ENCODE results near the gene P2RY6. TPM values are rescaled to one million over a fixed set of nuclear protein-coding genes. Genes with fewer than 3 reads are reported as not detected.

The P2RY6 gene
- total RNA-seq, 2 donors from 2014 or later = not detected

- Mint-ChIP-seq H3K27ac (no peak overlapping the region), H3K27me3 (ENCODE audit: low read depth) (peaks cover 13% of the 10 kb centered on the region), H3K36me3 (ENCODE audit: insufficient read depth in 2 of 2) (no peaks in the 10 kb centered on the region), H3K4me1 (ENCODE audit: low read depth) (peaks cover 6% of the 10 kb centered on the region), H3K9me3 (no peaks in the 10 kb centered on the region), H3K4me3 (no peak overlapping the region)
- DNase-seq (no peak), ATAC-seq (replicated peaks in 1 of 2) (no peak)
These were observed 22.5 kb downstream of the P2RY6 start for GRCh38 chr11:73294604-73295003.

- H3K27me3 Mint-ChIP-seq (ENCODE audit: low read depth) = peaks cover 13% of the 10 kb centered on the region
- no peak overlapping the region for H3K27ac Mint-ChIP-seq
- H3K4me1 Mint-ChIP-seq (ENCODE audit: low read depth) = peaks cover 6% of the 10 kb centered on the region
- H3K36me3 Mint-ChIP-seq (ENCODE audit: insufficient read depth in 2 of 2) = no peaks in the 10 kb centered on the region
- peak; percentile 89 to 95 for ATAC-seq (replicated peaks in 1 of 2)
- no peak overlapping the region for H3K4me3 Mint-ChIP-seq
- peak; percentile 78 to 84 for DNase-seq
- no peaks in the 10 kb centered on the region for H3K9me3 Mint-ChIP-seq
These were observed 23.3 kb downstream of the P2RY6 start for GRCh38 chr11:73295241-73295995.

- Mint-ChIP-seq H3K36me3 (ENCODE audit: insufficient read depth in 2 of 2) (no peaks in the 10 kb centered on the region), H3K4me1 (ENCODE audit: low read depth) (peaks cover 6% of the 10 kb centered on the region), H3K27me3 (ENCODE audit: low read depth) (peaks cover 13% of the 10 kb centered on the region), H3K9me3 (no peaks in the 10 kb centered on the region), H3K4me3 (no peak overlapping the region), H3K27ac (no peak overlapping the region)
- no peak for DNase-seq
- no peak for ATAC-seq (replicated peaks in 1 of 2)
These were observed 23.8 kb downstream of the P2RY6 start for GRCh38 chr11:73295996-73296318.

- peaks cover 13% of the 10 kb centered on the region for H3K27me3 Mint-ChIP-seq (ENCODE audit: low read depth)
- no peaks in the 10 kb centered on the region for H3K36me3 Mint-ChIP-seq (ENCODE audit: insufficient read depth in 2 of 2)
- DNase-seq (no peak), ATAC-seq (replicated peaks in 1 of 2) (no peak)
- peaks cover 6% of the 10 kb centered on the region for H3K4me1 Mint-ChIP-seq (ENCODE audit: low read depth)
- no peaks in the 10 kb centered on the region for H3K9me3 Mint-ChIP-seq
- no peak overlapping the region for H3K27ac Mint-ChIP-seq
- H3K4me3 Mint-ChIP-seq = no peak overlapping the region
These were observed 24.5 kb downstream of the P2RY6 start for GRCh38 chr11:73296501-73297230.

- Mint-ChIP-seq H3K36me3 (ENCODE audit: insufficient read depth in 2 of 2) (no peaks in the 10 kb centered on the region), H3K27ac (no peak overlapping the region)
These were observed 25.1 kb downstream of the P2RY6 start for GRCh38 chr11:73297231-73297590.

GRCh38 chr11:73297702-73298101 lies 25.6 kb downstream of the P2RY6 start:
- H3K36me3 Mint-ChIP-seq (ENCODE audit: insufficient read depth in 2 of 2) = no peaks in the 10 kb centered on the region
- H3K27ac Mint-ChIP-seq = no peak overlapping the region
- DNase-seq (no peak), ATAC-seq (replicated peaks in 1 of 2) (no peak)
- H3K9me3 Mint-ChIP-seq = no peaks in the 10 kb centered on the region
- peaks cover 16% of the 10 kb centered on the region for H3K27me3 Mint-ChIP-seq (ENCODE audit: low read depth)
- peaks cover 6% of the 10 kb centered on the region for H3K4me1 Mint-ChIP-seq (ENCODE audit: low read depth)
- no peak overlapping the region for H3K4me3 Mint-ChIP-seq

More at GRCh38 chr11:73297231-73297590, 25.1 kb downstream of the P2RY6 start:
- no peak for ATAC-seq (replicated peaks in 1 of 2)
- Mint-ChIP-seq H3K4me3 (no peak overlapping the region), H3K4me1 (ENCODE audit: low read depth) (peaks cover 6% of the 10 kb centered on the region), H3K9me3 (no peaks in the 10 kb centered on the region), H3K27me3 (ENCODE audit: low read depth) (peaks cover 11% of the 10 kb centered on the region)
- no peak for DNase-seq

- H3K36me3 Mint-ChIP-seq (ENCODE audit: insufficient read depth in 2 of 2) = no peaks in the 10 kb centered on the region
- DNase-seq = no peak
- H3K27me3 Mint-ChIP-seq (ENCODE audit: low read depth) = peaks cover 20% of the 10 kb centered on the region
- no peak overlapping the region for H3K4me3 Mint-ChIP-seq
- H3K4me1 Mint-ChIP-seq (ENCODE audit: low read depth) = peaks cover 6% of the 10 kb centered on the region
- ATAC-seq (replicated peaks in 1 of 2) = no peak
- H3K9me3 Mint-ChIP-seq = no peaks in the 10 kb centered on the region
- no peak overlapping the region for H3K27ac Mint-ChIP-seq
These were observed 26.1 kb downstream of the P2RY6 start for GRCh38 chr11:73298233-73298632.

GRCh38 chr11:73299751-73300150 lies 27.6 kb downstream of the P2RY6 start:
- Mint-ChIP-seq H3K27ac (no peak overlapping the region), H3K36me3 (ENCODE audit: insufficient read depth in 2 of 2) (no peaks in the 10 kb centered on the region), H3K9me3 (no peaks in the 10 kb centered on the region), H3K4me1 (ENCODE audit: low read depth) (peaks cover 6% of the 10 kb centered on the region), H3K4me3 (no peak overlapping the region), H3K27me3 (ENCODE audit: low read depth) (peaks cover 17% of the 10 kb centered on the region)
- no peak for ATAC-seq (replicated peaks in 1 of 2)
- DNase-seq = no peak

- Mint-ChIP-seq H3K4me1 (ENCODE audit: low read depth) (peaks cover 12% of the 10 kb centered on the region), H3K27me3 (ENCODE audit: low read depth) (peaks cover 48% of the 10 kb centered on the region), H3K27ac (no peak overlapping the region), H3K36me3 (ENCODE audit: insufficient read depth in 2 of 2) (peaks cover 0 to 1% of the 10 kb centered on the region in 2 donors), H3K9me3 (no peaks in the 10 kb centered on the region), H3K4me3 (peak overlapping the region; percentile 82 to 96)
- DNase-seq (no peak), ATAC-seq (replicated peaks in 1 of 2) (no peak)
These were observed 34.1 kb downstream of the P2RY6 start for GRCh38 chr11:73306069-73306841.

- peaks cover 12% of the 10 kb centered on the region for H3K4me1 Mint-ChIP-seq (ENCODE audit: low read depth)
- peak overlapping the region; percentile 82 to 96 for H3K4me3 Mint-ChIP-seq
- H3K36me3 Mint-ChIP-seq (ENCODE audit: insufficient read depth in 2 of 2) = peaks cover 0 to 1% of the 10 kb centered on the region in 2 donors
- no peak overlapping the region for H3K27ac Mint-ChIP-seq
- DNase-seq (no peak), ATAC-seq (replicated peaks in 1 of 2) (peak in 1 of 2 donors; percentile 2)
- no peaks in the 10 kb centered on the region for H3K9me3 Mint-ChIP-seq
- H3K27me3 Mint-ChIP-seq (ENCODE audit: low read depth) = peaks cover 47% of the 10 kb centered on the region
These were observed 34.8 kb downstream of the P2RY6 start for GRCh38 chr11:73306977-73307322.

GRCh38 chr11:73307323-73308002 lies 35.3 kb downstream of the P2RY6 start:
- H3K27me3 Mint-ChIP-seq (ENCODE audit: low read depth) = peaks cover 42% of the 10 kb centered on the region
- ATAC-seq (replicated peaks in 1 of 2) (peak; percentile 74 to 75), DNase-seq (peak; percentile 92 to 93)
- peaks cover 0 to 1% of the 10 kb centered on the region in 2 donors for H3K36me3 Mint-ChIP-seq (ENCODE audit: insufficient read depth in 2 of 2)
- H3K4me3 Mint-ChIP-seq = peak overlapping the region; percentile 82 to 96
- H3K27ac Mint-ChIP-seq = no peak overlapping the region
- peaks cover 12% of the 10 kb centered on the region for H3K4me1 Mint-ChIP-seq (ENCODE audit: low read depth)
- H3K9me3 Mint-ChIP-seq = no peaks in the 10 kb centered on the region

GRCh38 chr11:73308003-73308960 lies 36.1 kb downstream of the P2RY6 start, which contains the start of gene ARHGEF17:
ARHGEF17 (plus strand) TSS chr11:73308276; CDS start chr11:73308639, 363 bp downstream.
- H3K36me3 Mint-ChIP-seq (ENCODE audit: insufficient read depth in 2 of 2) = peaks cover 0 to 1% of the 10 kb centered on the region in 2 donors
- DNase-seq (peak; percentile 19 to 23), ATAC-seq (replicated peaks in 1 of 2) (peak; percentile 36 to 37)
- peak within 1 kb of the TSS; percentile 82 to 96 for H3K4me3 Mint-ChIP-seq
- H3K27ac Mint-ChIP-seq = no peak within 1 kb of the TSS
- peaks cover 12% of the 10 kb centered on the region for H3K4me1 Mint-ChIP-seq (ENCODE audit: low read depth)
- peaks cover 35% of the 10 kb centered on the region for H3K27me3 Mint-ChIP-seq (ENCODE audit: low read depth)
- H3K9me3 Mint-ChIP-seq = no peaks in the 10 kb centered on the region
